Heart left ventricle (tissue), 13 donors: ENCODE results near the gene ZNF878.

Experiments
- CTCF ChIP-seq, 12 donors: fragments of 200-600 bp; sonication (generic) in 4 of 12; IDR thresholded peaks; one replicate each; pipeline versions ENCODE4 v1.5.0 to v1.8.0; 2018 to 2022; ENCODE audit warnings: antibody characterized with exemption in 12 of 12, mild to moderate bottlenecking in 5 of 12
- POLR2A ChIP-seq, 2 donors: fragments of 450-650 bp; IDR thresholded peaks; one replicate each; pipeline ENCODE4 v1.6.1; 2017; ENCODE audit warnings: antibody characterized with exemption in 2 of 2, mild to moderate bottlenecking in 2 of 2, moderate library complexity in 2 of 2
- donor health status: ischemic (EF 13 %, LVEDD 7.1; RV severe dilation, severe dysfunction).
- donor health status: DM: no; HTN: yes; CAD: no.
- donor health status: DM: no; HTN: no; CAD: no.
- donor health status: ischemic (EF 25% LVEDD 6.9; RV normal size, moderate dysfunction).
- donor health status: ischemic (EF 25% LVEDD 5.7; RV mildly dilated, moderate dysfunction).
- donor health status: ischemic (EF 35%, LVEDD 5.7; RV mildly dilated, moderate dysfunction).
- donor health status: nonischemic (EF 11% LVEDD 7.7; RV severe dilation, severe dysfunction).
- donor health status: DM: yes; HTN: yes; CAD: no.
- donor health status: PGD.
- donor health status: ischemic (EF 29% LVEDD 5.4; RV normal size, mild dysfunction).
- donor health status: nonischemic (EF 23%, LVEDD 6.1; RV moderate dilation, normal function).

- no peak for TF ChIP-seq CTCF (IDR thresholded peaks at IDR 0.05)
- no peak for TF ChIP-seq POLR2A (IDR thresholded peaks at IDR 0.05)
These were observed 18.6 kb downstream of the ZNF878 start for GRCh38 chr19:12034198-12034597.
